HG03521 (cell line): ENCODE results near the gene ACTC1.
"Not testable (repeated sequence)": the region's sequence is repeated elsewhere in the genome, so short reads cannot be mapped to it uniquely, and the experiment has no call there.

Source experiments
- ATAC-seq: cut with Tn5 transposase; IDR thresholded peaks from one replicate; pipeline ENCODE4 v1.9.1; 2021; ENCODE audit warnings: mild to moderate bottlenecking, moderate library complexity; ENCODE audit not compliant: unreplicated experiment

Gene ACTC1

GRCh38 chr15:34795267-34796081, at the start of gene ACTC1:
Gene ACTC1, minus strand, starts transcription at chr15:34795549. Its CDS starts 741 bp downstream, at chr15:34794808.
- ATAC-seq = no peak

DNA sequence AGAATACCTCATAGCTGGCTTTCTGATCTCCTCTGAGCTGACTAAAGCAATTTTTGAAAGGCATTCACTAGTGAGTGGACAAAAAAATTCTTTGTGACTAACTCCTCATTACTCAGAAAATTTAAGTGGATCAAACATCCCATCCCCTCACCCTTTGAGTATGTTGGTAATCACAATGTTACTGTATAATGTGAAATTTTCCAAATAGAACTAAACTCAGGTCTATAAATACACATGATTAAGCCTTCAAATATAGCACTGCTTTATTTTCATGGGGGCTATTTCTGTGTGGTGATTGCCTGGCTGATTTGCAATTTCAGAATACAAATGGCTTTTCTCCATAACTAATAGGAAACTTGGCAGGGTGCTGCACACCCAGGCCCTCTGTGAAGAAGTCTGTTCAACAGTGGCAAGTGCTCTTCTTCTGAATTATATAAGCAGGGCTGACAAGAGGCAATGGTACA, 45.9 kb upstream of the ACTC1 start:
- ATAC-seq = no peak

DNA sequence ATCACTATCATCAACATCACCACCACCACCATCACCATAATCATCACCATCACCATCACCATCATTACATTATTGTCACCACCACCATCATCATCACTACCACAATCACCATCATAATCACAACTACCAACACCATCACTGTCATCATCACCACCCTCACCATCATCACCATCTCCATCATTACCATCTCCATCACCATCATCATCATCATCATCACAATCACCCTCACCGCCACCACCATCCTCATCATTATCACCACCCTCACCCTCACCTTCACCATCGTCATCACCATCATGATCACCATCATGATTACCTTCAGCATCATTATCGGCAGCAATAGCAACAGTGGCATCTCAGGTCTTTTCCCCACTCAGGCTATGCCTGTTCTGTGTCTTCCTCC, 42.9 kb upstream of the ACTC1 start:
- no peak for ATAC-seq

DNA sequence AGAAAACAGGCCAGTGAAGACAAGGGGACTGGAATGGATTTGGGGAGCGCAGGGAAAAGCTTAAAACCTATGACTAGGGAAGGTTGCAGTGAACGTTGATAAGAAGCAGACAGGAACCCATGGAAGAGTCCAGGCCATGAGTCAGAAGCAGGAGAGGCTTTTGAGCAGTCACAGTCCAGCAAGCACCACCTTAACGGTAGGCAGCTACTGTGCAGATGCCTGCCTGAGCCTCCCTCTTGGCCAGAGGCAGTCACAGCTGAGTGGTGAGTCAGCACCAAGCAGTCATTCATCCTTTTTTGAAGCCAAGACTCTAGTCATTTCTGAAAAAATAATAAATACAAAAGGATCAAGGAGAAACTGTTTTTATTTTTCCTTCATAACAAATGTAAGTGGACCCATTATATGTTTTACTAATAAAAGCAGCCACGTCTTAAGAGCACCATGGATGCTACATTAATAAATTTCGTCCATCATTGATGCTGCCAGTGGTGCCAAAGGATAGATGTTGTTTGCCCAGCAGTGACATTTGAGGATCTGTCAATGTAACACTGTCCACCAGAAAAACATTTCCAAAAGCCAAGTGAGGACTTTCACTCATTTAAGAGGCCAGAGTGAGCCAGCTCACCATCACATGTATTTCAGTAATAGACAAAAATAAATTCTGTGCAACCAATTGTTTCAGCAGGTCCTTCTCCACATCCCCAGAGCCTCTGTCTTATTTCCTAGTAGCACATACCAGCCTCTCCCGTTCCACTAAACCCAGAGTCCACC, 42.1 kb upstream of the ACTC1 start:
- ATAC-seq = no peak

- ATAC-seq = no peak
Observed at GRCh38 chr15:34828145-34828911, 33.0 kb upstream of the ACTC1 start.

GRCh38 chr15:34821831-34822230, 26.5 kb upstream of the ACTC1 start:
- no peak for ATAC-seq

- ATAC-seq = no peak
Observed at GRCh38 chr15:34820110-34820509, 24.8 kb upstream of the ACTC1 start.

- ATAC-seq = no peak
Observed at GRCh38 chr15:34818526-34818925, 23.2 kb upstream of the ACTC1 start.

- ATAC-seq = no peak
Observed at GRCh38 chr15:34815836-34816235, 20.5 kb upstream of the ACTC1 start.

GRCh38 chr15:34813446-34814190, 18.3 kb upstream of the ACTC1 start:
- ATAC-seq = no peak

DNA sequence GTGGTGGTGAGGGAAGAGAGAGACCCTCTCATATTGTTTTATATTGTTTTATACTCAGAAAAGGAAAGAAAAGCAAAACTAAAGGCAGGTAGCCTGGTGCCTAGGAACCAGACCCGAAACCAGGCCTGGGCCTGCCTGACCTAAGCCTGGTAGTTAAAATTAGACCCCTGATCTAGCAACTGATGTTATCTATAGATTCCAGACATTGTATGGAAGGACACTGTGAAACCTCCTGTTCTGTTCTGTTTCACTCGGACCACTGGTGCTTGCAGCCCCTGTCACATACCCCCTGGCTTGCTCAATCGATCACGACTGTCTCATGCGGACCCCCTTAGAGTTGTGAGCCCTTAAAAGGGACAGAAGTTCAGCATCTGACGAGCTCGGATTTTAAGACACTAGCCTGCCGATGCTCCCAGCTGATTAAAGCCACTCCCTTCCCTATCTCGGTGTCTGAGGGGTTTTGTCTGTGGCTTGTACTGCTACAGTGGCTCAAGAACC, 17.6 kb upstream of the ACTC1 start:
- ATAC-seq = not testable (repeated sequence)

DNA sequence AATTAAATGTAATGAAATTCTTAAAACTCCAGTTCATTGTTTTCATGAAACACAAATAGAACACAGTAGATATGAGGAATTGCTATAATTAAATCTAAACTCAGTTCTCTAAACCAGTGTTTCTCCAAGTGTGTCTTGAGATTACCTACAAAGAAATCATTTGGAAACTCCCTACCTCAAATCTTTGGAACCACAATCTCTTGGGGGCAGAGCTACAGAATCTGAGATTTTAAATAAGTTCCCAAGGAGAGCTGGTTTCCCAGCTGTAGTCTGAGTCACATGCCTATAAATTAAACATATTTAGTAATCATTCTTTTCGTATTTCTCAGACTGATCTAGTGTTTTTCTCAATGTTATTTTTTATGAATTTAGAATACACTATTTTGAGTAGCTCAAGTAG, 17.0 kb upstream of the ACTC1 start:
- no peak for ATAC-seq

- ATAC-seq = no peak
Observed at GRCh38 chr15:34810443-34811129, 15.2 kb upstream of the ACTC1 start.

DNA sequence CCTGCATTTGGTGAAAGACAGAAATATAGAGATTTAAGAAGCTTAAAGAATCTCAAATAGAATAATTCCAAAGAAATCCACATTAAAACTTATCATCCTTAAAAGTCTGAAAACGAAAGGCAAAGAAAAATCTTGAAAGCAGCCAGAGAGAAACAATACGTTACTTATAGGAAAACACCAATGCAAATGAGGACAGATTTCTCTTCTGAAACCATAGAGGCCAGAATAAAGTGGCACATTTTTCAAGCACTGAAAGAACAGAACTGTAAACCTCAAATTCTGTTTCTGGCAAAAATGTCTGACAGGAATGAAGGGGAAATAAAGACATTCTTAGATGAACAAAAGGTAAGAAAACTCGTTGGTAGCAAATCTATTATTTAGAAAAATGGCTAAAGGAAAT, 13.8 kb upstream of the ACTC1 start:
- ATAC-seq = no peak

DNA sequence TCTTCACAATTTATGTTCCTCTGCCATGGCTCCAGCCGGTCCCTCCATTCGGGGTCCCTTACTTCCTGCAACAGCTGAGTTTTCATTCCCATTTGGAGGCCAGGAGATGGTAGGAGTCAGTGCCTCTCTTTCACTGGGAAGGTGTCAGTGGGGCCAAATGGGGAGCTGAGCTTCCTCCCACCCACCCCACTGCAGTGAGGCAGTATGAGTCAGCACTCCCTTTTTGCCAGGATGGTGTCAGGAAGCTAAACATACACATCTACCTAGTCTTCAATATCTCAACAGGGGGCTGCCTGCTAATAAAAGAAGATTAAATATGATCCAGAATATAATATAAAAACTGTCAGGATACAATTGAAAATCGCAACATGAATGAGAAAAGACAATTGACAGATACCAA, 12.7 kb upstream of the ACTC1 start:
- no peak for ATAC-seq

DNA sequence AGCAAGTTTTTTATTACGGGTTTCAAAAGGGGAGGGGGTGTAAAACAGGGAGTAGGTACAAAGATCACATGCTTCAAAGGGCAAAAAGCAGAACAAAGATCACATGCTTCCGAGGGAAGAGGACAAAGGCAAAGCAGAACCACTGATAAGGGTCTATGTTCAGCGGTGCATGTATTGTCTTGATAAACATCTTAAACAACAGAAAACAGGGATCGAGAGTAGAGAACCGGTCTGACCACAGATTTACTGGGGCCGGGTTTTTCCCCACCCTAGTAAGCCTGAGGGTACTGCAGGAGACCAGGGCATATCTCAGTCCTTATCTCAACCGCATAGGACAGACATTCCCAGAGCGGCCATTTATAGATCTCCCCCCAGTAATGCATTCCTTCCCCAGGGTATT, 11.9 kb upstream of the ACTC1 start:
- not testable (repeated sequence) for ATAC-seq

DNA sequence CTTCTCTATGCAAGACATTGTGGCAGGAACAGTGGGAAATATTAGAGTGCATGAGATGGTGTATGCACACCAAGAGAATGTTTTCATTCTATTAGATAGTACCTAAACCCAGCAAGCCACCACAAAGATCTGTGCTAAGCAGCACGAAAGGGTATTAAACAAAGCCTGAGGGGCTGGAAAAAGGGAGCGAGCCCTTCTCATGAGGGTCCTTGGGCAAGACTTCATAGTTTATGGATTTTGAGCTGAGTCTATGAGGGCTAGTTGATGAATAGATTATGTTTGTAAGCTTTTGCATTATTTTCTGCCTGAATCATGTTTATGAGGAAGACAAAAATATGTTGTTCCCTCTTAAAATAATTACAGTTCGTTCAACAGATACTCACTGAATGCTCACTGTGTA, 9.4 kb upstream of the ACTC1 start:
- ATAC-seq = no peak

DNA sequence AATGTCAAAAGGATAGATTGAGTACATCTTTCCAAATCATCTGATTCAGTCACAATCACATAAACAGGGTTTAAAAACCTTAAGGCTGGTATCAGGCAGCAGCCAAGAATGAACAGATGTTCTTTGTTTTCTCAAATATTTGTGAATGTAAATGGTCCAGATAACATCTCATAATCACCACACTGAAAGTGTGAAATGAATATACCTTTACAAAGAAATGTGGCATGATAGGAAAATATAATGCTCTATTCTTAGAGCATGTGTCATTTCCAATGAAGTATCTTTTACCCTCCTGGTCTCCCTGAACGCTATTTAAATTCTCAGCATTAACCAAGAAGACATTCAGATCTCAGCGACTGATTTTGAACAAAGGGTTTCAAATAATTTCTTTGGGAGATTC, 8.8 kb upstream of the ACTC1 start:
- ATAC-seq = no peak

- no peak for ATAC-seq
Observed at GRCh38 chr15:34802803-34803750, 7.7 kb upstream of the ACTC1 start.
